Measurements from ENCODE around the gene PSMD13. TPM values are rescaled to one million over a fixed set of nuclear protein-coding genes. Genes with fewer than 3 reads are reported as not detected.
"Not testable (repeated sequence)": the region's sequence is repeated elsewhere in the genome, so short reads cannot be mapped to it uniquely, and the experiment has no call there.

PSMD13 gene
- 100 to 1,000 TPM in 4 of 10 donors, 10 to 100 TPM in 6; 88.0 to 129 (median 99.1) TPM for polyA plus RNA-seq (ENCODE audit: insufficient read length in 10 of 10)
- long read RNA-seq, donor 1, transcript PSMD13-207 (1 exons, 2,200 nt): minor isoform, 5 of 29 reads
- long read RNA-seq, donor 1, transcript PSMD13-212 (13 exons, 1,991 nt): major isoform, 22 of 29 reads
- long read RNA-seq, donor 1, partial matches to known transcripts: 0 of 29 reads
- long read RNA-seq, donor 1, other reads (novel, unspliced or antisense): 0 of 29 reads
- long read RNA-seq, donor 2, transcript PSMD13-212 (13 exons, 1,991 nt): major isoform, 22 of 31 reads
- long read RNA-seq, donor 2, transcript PSMD13-207 (1 exons, 2,200 nt): minor isoform, 8 of 31 reads
- long read RNA-seq, donor 2, partial matches to known transcripts: 0 of 31 reads
- long read RNA-seq, donor 2, other reads (novel, unspliced or antisense): 0 of 31 reads
- long read RNA-seq, donor 3: 0 reads
- long read RNA-seq, donor 4, transcript PSMD13-207 (1 exons, 2,200 nt): minor isoform, 7 of 26 reads
- long read RNA-seq, donor 4, transcript PSMD13-212 (13 exons, 1,991 nt): major isoform, 19 of 26 reads
- long read RNA-seq, donor 4, partial matches to known transcripts: 0 of 26 reads
- long read RNA-seq, donor 4, other reads (novel, unspliced or antisense): 0 of 26 reads
- long read RNA-seq, donor 5, transcript PSMD13-212 (13 exons, 1,991 nt): major isoform, 34 of 45 reads
- long read RNA-seq, donor 5, transcript PSMD13-207 (1 exons, 2,200 nt): minor isoform, 6 of 45 reads
- long read RNA-seq, donor 5, partial matches to known transcripts: 0 of 45 reads
- long read RNA-seq, donor 5, other reads (novel, unspliced or antisense): 0 of 45 reads
- long read RNA-seq, donor 6, transcript PSMD13-207 (1 exons, 2,200 nt): minor isoform, 7 of 42 reads
- long read RNA-seq, donor 6, transcript PSMD13-212 (13 exons, 1,991 nt): major isoform, 27 of 42 reads
- long read RNA-seq, donor 6, partial matches to known transcripts: 5 of 42 reads
- long read RNA-seq, donor 6, other reads (novel, unspliced or antisense): 0 of 42 reads
- long read RNA-seq, donor 7, transcript PSMD13-212 (13 exons, 1,991 nt): major isoform, 18 of 25 reads
- long read RNA-seq, donor 7, transcript PSMD13-207 (1 exons, 2,200 nt): minor isoform, 6 of 25 reads
- long read RNA-seq, donor 7, partial matches to known transcripts: 0 of 25 reads
- long read RNA-seq, donor 7, other reads (novel, unspliced or antisense): 0 of 25 reads
- long read RNA-seq, donor 8, transcript PSMD13-212 (13 exons, 1,991 nt): major isoform, 16 of 19 reads
- long read RNA-seq, donor 8, partial matches to known transcripts: 0 of 19 reads
- long read RNA-seq, donor 8, other reads (novel, unspliced or antisense): 0 of 19 reads
- long read RNA-seq, donor 9, partial matches to known transcripts: 0 of 2 reads
- long read RNA-seq, donor 9, other reads (novel, unspliced or antisense): 0 of 2 reads

DNA sequence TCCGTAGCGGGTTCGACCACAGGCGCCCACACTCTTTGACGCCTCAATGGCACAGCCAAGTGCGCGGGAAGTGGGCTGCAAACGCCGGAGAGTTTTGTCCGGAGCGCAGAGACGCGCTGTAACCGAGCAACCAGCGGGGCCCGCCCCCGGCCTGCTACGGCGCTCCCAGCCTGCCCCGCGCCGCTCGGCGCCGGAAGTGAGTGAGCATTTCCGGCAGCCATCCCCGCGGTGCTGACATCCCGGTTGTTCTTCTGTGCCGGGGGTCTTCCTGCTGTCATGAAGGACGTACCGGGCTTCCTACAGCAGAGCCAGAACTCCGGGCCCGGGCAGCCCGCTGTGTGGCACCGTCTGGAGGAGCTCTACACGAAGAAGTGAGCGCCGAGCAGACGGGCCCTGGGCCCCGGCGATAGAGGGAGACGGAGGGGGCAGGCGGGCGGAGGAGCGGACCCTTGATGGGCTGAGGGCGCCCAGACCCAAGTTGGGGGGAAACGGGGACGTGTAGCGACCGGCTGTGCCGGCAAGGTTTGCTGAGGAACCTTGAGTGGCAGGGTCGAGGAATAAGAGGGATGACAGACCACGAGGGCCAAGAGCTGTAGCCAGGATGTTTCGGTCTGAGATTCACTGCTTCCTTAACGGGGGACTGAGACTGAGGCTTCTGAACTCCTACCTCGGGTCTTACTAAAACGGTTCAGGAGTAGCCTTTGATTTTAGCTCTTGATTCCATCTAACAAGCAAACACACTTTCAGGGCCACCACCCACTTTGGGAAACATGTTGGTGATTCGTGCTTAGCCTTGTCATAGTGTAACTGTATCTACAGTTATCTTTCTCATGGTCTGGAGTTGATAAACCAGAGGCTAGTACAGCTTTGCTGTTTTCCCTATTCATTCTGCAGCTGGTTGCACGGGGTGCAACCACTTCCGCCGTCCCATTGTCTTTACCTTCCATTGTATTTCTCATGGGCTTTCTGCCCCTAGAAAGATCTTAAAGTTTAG is at the start of gene PSMD13:
Gene PSMD13, plus strand, starts transcription at position 203 of the 994 bp plus-strand sequence. Its CDS starts 74 bp downstream, at position 277.
- peak; percentile 82 to 97 (median 92) for DNase-seq

DNA sequence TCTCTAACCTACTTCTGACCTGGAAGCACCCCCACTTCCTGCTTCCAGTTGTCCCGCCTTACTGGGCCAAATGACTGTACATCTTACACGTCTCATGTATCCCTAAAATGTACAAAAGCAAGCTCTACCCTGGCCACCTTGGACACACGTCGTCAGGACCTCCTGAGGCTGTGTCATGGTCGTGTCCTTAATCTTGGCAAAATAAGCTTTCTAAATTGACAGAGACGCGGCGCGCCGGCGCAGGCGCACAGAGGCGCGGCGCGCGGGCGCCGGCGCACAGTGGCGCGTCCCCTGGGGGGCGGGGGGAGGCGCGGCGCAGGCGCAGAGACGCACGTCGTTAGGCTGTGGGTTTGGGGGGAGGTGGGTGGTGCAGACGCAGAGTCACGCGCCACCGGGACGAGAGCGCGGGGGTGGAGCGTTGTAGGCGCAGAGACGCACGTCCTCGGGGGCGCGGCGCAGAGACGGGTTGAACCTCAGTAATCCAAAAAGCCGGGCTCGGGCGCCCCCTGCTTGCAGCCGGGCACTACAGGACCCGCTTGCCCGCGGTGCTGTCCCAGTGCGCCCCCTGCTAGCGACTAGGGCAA is 47.5 kb upstream of the PSMD13 start:
- DNase-seq: not testable (repeated sequence)

DNA sequence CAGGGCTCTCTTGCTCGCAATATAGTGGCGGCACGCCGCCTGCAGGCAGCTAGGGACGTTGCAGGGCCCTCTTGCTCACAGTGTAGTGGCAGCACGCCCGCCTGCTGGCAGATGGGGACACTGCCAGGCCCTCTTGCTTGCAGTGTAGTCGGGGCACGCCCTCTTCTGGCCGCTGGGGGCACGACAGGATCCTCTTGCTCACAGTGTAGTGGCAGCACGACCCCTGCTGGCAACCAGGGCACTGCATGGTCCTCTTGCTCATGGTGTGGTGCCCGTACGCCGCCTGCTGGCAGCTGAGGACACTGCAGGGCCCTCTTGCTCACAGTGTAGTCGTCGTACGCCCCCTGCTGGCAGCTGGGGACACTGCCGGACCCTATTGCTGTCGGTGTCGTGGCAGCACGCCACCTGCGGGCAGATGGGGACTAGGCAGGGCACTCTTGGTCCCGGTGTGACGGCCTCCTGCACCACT is 46.9 kb upstream of the PSMD13 start:
- not testable (repeated sequence) for DNase-seq

DNA sequence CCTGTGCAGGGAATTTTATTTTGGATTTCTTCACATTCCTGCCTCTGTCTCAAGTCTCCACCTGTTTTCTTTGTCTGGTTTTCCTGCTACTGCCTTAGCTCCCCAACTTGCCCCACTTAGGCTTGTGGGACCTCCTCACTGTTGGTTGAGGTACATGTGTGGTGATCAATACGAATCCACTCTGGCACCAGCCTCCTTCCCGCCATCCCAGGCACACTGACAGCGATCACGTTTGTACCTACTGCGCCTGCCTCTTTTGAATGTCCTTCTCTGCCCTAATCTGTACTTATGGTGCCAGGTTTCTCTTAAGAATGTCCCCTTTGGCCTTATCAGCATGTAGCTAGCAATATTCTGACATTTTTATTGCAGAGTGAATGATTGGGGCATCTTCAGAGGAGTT is 46.2 kb upstream of the PSMD13 start:
- not testable (repeated sequence) for DNase-seq

DNA sequence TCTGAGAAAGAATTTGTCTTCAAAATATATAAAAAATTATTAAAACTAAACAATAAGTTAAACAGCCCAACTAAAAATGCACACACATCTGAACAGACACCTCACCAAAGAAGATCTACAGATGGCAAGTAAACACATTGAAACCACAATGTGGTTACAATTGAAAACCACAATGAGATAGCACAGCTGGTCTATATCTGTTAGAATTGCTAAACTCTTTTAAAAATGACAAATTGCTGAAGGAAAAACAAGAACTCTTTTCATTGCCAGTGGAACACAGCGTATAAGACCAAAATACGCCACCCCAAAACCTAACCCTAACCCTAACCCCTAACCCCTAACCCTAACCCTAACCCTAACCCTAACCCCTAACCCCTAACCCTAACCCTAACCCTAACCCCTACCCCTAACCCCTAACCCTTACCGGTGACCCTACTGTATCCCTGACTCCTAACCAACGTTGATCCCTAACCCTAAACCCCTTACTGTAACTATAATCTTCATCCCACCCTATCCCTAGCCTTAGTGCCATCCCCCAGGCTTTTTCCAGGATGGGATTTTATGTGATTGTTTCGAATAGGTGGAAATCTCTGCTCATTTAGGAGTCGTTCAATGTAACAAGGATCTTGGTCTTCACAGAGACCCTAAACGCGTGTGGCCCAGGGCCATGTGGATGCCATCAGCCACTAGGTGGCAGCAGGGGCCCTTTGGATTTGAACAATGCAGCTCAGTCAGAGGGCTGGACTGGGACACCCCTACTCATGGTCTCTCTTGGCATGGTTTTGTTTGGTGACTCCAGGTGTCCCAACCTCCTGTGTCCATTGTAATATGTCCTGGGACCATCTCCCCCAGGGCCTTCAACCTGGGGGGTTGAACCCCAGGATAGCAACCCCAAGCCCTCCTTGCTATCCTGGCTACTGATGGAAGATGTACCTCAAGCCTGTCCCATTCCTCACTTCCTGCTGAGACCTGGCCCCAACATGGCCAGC is 45.0 kb upstream of the PSMD13 start:
- peak in 1 of 3 donors; percentile 42 for DNase-seq

DNA sequence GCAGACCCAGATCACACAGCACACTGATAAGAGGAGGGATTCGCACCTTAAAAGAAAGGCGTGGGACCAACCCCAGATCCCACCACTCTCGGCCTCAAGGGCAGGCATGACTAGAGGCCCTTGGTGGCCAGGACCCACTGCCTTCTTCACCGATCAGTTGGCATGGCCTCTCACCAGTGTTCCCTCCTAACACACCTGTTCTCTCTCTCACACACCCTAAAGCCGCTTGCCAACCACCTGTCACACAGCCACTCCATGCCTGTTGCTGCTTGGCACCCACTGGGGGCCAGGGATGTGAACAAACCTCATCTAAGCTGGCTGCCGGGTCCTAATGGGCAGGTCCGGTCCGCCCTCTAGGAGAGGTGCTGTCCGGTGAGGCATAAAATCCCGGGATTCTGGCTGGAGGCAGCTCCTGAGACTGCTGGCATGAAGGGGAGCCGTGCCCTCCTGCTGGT is 44.1 kb upstream of the PSMD13 start, which contains the start of gene SCGB1C1:
Gene SCGB1C1, plus strand, starts transcription at position 405 of the 455 bp plus-strand sequence. Its CDS starts 22 bp downstream, at position 427.
- not testable (repeated sequence) for DNase-seq

DNA sequence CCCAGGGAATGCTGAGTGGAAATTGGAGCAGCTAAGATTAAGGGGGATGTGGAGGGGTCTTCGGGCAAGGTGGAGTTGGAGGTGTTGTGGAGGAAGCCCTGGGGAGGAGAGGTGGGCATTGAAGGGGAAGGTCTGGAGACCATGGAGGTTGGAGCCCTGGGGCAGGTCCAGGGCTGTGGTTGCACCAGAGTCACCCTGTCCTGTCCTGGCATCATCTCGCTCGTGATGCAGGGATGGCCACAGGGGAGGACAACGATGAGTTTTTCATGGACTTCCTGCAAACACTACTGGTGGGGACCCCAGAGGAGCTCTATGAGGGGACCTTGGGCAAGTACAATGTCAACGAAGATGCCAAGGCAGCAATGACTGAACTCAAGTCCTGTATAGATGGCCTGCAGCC is 43.3 kb upstream of the PSMD13 start:
- not testable (repeated sequence) for DNase-seq

DNA sequence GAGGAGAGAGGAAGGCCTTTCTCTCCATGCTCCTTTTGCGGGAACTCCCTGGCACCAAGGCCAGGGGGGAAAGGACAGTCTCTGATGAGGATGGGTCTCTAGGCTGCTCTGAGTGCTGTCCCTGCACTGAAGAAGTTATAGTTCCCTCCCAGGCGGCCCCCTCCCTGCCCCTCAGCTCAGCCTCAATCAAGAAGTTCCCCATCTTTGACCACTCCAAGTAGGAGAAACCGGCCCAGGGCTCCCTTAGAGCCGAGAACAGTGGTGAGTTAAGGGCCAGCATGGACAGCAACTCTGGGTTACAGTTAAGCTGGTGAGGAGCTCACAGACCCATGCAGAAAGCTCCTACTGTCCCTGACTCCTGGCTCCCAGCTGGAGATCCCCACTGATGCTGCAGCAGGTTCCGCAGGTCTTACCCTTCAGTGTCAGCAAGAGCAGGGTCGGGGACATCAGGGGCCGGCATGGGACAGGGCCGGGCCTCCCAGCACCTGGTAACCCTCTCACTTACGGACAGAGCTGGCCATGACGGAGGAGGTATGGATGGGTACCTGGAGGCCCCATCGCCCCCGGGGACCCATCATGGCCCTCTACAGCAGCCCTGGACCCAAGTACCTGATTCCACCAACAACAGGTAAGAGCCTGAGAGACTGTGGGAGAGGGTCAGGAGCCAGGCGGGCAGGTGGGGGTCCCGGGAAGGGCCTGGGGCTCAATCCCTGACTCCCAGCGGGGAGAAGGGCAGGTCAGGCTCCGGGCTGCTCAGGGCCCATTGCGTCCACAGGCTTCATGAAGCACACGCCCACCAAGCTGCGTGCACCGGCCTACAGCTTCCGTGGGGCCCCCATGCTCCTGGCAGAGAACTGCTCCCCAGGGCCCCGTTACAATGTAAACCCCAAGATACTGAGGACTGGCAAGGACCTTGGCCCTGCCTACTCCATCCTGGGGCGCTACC is 39.7 kb upstream of the PSMD13 start:
- peak in 1 of 3 donors; percentile 10 for DNase-seq

DNA sequence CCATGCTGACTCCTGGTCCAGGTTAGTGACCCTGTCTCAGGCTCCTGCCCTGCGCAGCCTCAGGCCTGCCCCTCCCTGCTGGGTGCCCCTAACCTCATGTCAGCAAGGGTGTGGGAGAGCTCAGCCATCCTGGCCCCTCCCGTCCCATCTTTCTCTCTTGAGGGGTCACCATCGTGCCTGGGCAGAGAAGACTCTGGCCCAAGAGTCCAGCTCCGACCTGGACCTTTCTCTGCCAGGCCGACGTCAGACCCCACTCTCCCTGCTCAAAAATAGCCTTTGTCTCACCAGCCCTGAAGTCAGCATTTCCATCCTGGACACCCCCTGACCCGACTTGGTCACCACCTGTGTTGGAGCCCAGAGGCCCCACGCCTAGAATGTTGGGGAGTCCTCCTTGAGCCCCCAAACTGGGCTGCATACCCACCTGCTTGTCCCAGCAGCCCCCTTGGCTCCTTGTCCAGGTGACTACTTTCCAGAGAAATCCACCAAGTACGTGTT is 39.0 kb upstream of the PSMD13 start:
- DNase-seq: peak in 1 of 3 donors; percentile 4

DNA sequence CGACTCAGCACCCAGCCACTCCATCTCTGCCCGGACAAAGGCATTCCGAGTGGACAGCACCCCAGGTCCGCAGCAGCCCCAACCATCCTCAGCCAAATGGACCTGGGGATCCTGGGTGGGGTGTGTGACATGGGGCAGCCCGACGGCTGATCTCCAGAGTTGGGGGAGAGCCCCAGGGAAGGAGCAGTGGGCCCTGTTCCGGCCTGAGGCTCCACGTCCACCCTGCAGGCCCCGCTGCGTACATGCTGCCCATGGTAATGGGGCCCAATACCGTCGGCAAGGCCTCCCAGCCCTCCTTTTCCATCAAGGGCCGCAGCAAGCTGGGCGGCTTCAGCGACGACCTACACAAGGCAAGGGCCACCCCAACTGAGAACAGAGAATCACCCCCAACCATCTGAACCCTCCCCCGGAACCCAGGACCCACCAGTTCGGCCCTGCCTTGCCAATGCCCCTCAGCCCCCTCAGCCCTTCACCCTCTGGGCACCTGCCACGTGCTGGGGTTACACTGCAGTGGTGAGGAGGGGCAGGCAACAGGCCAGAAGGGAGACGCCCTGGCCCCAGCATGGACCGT is 38.5 kb upstream of the PSMD13 start:
- peak in 1 of 3 donors; percentile 2 for DNase-seq

DNA sequence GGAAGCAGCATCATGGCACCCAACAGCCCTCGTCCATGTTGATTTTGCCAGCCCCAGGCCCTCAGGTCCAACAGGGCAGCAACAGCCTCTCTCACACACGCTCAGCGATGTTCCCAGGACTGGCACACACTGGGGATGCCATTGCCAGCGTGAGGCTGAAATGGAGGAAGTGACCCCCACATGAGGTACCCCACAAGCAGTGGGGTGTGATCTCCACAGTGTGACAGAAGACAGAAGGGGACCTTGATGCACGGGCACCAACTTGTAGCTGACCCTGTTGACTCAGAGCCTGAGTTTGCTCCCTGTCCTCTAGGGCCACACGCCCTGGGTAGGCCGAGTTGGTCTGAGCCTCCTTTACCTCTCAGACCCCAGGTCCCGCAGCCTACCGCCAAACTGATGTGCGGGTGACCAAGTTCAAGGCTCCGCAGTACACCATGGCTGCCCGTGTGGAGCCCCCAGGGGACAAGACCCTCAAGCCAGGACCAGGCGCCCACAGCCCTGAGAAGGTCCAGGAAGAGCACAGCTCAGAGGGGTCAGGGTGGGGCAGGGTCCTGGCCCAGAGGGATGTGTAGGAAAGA is 37.7 kb upstream of the PSMD13 start:
- DNase-seq: peak in 1 of 3 donors; percentile 7

DNA sequence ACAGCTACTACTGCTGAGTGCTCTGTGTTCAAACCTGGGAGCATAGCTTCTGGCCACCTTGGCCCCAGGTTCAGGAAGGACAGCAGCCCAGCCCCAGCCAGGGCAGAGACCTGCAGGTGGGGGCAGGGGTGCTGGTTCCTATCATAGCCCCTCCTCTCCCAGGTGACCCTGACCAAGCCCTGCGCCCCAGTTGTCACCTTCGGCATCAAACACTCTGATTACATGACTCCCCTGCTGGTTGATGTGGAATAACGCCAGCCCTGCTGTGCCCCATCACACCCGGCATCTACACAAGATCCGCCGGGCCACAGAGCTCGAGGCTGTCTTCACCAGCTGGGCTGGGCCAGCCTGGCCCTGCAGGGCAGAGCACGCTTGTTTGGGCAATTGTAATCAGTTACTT is 37.0 kb upstream of the PSMD13 start:
- DNase-seq: peak in 1 of 3 donors; percentile 6

DNA sequence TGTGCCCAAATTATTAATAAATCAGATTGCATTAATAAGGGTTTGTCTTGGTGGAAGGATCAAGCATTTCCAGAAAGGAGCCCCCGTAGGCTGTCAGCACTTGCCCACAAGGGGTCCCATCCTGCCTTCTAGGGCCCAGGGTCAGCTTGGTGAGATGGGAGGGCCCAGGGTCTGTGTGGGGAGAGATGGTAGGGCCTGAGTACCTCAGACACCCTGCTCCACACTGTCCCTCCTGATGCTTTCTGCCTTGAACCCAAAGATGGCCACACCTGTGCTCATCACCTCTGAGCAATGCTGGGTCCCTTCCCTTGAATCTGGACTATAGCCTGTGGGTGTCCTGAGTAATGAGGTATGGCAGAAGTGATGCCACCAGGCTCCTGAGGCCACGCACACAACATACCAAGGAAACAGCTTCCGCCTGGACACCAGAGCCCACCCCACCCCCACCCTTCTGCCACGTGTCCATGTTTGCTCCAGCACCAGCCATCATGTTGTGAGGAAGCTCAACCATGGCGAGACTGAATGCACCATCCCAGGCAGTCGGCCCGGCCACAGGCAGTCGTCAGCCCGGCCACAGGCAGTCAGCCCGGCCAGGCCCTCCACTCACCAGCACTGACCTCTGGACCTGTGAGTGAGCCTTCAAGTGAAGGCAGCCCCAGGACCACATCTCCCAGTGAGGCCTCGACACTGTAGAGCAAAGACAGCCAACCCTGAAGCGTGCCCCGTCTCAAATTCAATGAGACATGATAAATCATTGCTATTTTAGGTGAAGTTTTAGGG is 36.4 kb upstream of the PSMD13 start:
- peak in 1 of 3 donors; percentile 3 for DNase-seq

DNA sequence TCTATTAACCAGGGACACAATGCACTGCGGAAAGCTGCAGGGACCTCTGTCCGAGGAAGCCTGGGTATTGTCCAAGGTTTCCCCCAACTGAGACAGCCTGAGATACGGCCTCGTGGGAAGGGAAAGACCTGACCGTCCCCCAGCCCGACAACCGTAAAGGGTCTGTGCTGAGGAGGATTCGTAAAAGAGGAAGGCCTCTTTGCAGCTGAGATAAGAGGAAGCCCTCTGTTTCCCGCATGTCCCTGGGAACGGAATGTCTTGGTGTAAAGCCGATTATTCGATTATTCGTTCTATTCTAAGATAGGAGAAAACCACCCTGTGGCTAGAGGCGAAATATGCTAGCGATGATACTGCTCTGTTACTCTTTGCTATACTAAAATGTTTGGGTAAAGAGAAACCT is 34.8 kb upstream of the PSMD13 start:
- DNase-seq: no peak

DNA sequence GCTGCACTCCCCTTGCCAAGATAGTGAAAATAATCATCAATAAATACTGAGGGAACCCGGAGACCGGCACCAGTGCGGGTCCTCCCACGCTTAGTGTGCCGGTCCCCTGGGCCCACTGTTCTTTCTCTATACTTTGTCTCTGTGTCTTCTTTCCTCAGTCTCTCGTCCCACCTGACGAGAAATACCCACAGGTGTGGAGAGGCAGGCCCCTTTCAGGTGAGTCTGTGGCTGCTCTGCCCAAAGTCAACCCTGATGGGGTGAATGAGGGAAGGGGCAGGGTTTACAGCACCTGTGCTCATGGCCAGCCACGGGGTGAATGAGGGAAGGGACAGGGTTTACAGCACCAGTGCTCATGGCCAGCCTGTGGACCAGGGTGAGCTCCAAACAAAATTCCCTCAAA is 34.3 kb upstream of the PSMD13 start:
- no peak for DNase-seq
